LNCAP (cell line): ENCODE measurements around the gene FAM163A.

Experiments used
- CTCF ChIP-seq: fragments of 450-650 bp; IDR thresholded peaks from 2 replicates; pipeline ENCODE4 v1.5.1; 2017; ENCODE audit warnings: mild to moderate bottlenecking

Gene FAM163A

GRCh38 chr1:179853102-179853501 is 110.0 kb downstream of the FAM163A start:
- no peak for TF ChIP-seq CTCF

GRCh38 chr1:179856296-179856695 is 113.2 kb downstream of the FAM163A start:
- TF ChIP-seq CTCF, result no peak

- TF ChIP-seq CTCF, result no peak
Measured at GRCh38 chr1:179857009-179857408, 113.9 kb downstream of the FAM163A start.

GRCh38 chr1:179860652-179861051 is 117.6 kb downstream of the FAM163A start:
- no peak for TF ChIP-seq CTCF

- no peak for TF ChIP-seq CTCF
Measured at GRCh38 chr1:179865377-179865776, 122.3 kb downstream of the FAM163A start.
